AG04450 (cell line): Measurements from ENCODE around the gene VTA1. TPM values are rescaled to one million over a fixed set of nuclear protein-coding genes. Genes with fewer than 3 reads are reported as not detected.
"Not testable (repeated sequence)": the region's sequence is repeated elsewhere in the genome, so short reads cannot be mapped to it uniquely, and the experiment has no call there.

Experiments
- CTCF ChIA-PET: fragments of 300-600, 350-600 bp; formaldehyde crosslinking; extraction: SDS; loops from one replicate; lab custom pipeline; 2022; ENCODE audit warnings: antibody characterized with exemption, inconsistent platforms; lab: Charles Lee
- POLR2A ChIA-PET: fragments of 350-600 bp; formaldehyde crosslinking; extraction: SDS; loops from one replicate; lab custom pipeline; 2021; ENCODE audit warnings: antibody characterized with exemption, inconsistent platforms; lab: Yijun Ruan, JAX
- DNase-seq: peaks from one replicate; pipeline ENCODE4 v3.0.0-alpha.2; 2011; ENCODE audit warnings: low read depth, low spot score
- H3K27ac ChIP-seq: one replicate; pipeline ENCODE4 v1.5.1; 2012; ENCODE audit warnings: low read depth, low read length, control low read depth
- H3K27me3 ChIP-seq: one replicate; pipeline ENCODE4 v1.6.0; 2012; ENCODE audit warnings: low read length; ENCODE audit not compliant: control insufficient read depth, insufficient read depth
- H3K4me3 ChIP-seq: 2 replicates; pipeline ENCODE4 v1.5.1; 2011; ENCODE audit warnings: mild to moderate bottlenecking, low read depth, low read length, control low read depth
- H3K9me3 ChIP-seq: 2 replicates; pipeline ENCODE4 v1.5.1; 2012; ENCODE audit warnings: low read length; ENCODE audit not compliant: control insufficient read depth, insufficient read depth
- polyA plus RNA-seq: library from polyadenylated mRNA; depleted of rRNA; stranded (reverse); fragments of >200 nt; gene quantifications from 2 replicates; pipeline ENCODE4 v1.2.3, GENCODE V29; 2011
- TF ChIP-seq, protein P1 (sequence below): IDR thresholded peaks from 2 replicates; pipeline ENCODE4 v1.5.1; 2011; ENCODE audit warnings: low read depth, low read length, control low read depth, inconsistent platforms

The VTA1 gene
- polyA plus RNA-seq, 1 experiment: 103 TPM

DNA sequence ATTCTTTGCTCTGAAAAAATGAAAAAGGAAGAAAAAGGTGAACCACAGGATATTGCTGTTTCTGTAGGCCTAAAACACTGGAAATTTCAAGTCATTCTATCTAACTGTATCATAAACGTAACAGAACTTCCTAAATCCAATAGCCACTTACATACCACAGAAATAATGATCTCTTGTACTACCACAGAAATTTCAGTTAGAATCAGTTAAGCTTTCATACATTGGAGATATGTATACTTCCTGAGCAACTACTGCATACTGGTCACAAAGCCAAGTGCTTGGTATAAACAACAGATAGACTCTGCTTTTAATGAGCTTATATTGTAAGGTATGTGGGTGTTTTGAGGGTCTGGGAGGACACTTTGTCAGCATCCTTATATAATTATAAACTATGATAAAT lies 38.6 kb downstream of the VTA1 start:
- TF ChIP-seq, protein P1, sequence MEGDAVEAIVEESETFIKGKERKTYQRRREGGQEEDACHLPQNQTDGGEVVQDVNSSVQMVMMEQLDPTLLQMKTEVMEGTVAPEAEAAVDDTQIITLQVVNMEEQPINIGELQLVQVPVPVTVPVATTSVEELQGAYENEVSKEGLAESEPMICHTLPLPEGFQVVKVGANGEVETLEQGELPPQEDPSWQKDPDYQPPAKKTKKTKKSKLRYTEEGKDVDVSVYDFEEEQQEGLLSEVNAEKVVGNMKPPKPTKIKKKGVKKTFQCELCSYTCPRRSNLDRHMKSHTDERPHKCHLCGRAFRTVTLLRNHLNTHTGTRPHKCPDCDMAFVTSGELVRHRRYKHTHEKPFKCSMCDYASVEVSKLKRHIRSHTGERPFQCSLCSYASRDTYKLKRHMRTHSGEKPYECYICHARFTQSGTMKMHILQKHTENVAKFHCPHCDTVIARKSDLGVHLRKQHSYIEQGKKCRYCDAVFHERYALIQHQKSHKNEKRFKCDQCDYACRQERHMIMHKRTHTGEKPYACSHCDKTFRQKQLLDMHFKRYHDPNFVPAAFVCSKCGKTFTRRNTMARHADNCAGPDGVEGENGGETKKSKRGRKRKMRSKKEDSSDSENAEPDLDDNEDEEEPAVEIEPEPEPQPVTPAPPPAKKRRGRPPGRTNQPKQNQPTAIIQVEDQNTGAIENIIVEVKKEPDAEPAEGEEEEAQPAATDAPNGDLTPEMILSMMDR: no peak
- Histone ChIP-seq H3K9me3 (no peaks in the 10 kb centered on the region), H3K27me3 (no peaks in the 10 kb centered on the region), H3K4me3 (no peak overlapping the region), H3K27ac (no peak overlapping the region)
- ChIA-PET CTCF (interaction anchor here (0.8 to 2.2 kb wide), 3 partner anchors 22 to 202 kb away, joined by 3 to 12 read pairs (median 5); no protein-coding TSS in a partner anchor), POLR2A (no interaction called here)
- DNase-seq: no peak

DNA sequence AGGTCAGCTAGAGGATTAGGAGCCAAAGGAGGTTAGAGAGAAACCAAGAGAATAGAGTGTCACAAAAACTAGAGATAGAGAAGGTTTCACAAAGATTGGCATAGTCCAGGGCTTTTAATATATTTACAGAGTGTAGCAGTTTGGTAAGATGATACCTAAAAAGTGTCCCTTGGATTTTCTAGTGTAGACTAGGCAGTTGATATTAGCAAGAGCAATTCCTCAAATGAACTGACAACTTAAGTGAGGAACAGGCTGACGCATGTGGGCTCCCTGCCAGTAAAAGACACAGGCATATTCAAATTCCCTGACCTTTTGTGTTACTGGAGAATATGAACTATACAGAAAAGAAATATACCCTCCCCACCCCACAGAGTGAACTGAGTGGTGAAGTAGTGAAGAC lies 40.1 kb downstream of the VTA1 start:
- H3K27me3 ChIP-seq: no peaks in the 10 kb centered on the region
- TF ChIP-seq, protein P1: no peak
- CTCF ChIA-PET: interaction anchor here (0.9 to 2.2 kb wide), 5 partner anchors 9 to 31 kb away, joined by 3 to 12 read pairs (median 3); no protein-coding TSS in a partner anchor
- POLR2A ChIA-PET: interaction anchor here (0.7 kb wide), 1 partner anchor 201 kb away, joined by 8 read pairs; no protein-coding TSS in a partner anchor
- DNase-seq: no peak
- H3K9me3 ChIP-seq: no peaks in the 10 kb centered on the region
- H3K27ac ChIP-seq: no peak overlapping the region
- no peak overlapping the region for H3K4me3 ChIP-seq

DNA sequence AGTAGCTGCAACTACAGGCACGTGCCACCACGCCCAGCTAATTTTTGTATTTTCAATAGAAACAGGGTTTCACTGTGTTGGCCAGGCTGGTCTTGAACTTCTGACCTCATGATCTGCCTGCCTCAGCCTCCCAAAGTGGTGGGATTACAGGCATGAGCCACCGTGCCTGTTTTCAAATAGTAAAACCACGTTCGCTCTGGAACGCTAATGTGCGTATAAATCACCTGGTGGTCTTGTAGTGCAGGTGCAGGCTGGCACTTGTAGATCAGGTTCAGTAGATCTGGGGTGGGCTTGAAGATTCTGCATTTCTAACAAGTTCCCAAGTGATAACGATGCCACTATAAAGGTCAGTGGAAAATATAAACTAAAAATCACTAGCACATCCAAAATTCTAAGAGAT lies 41.3 kb downstream of the VTA1 start:
- DNase-seq, POLR2A ChIA-PET, H3K27ac ChIP-seq, H3K9me3 ChIP-seq, H3K27me3 ChIP-seq, H3K4me3 ChIP-seq: not testable (repeated sequence)
- CTCF ChIA-PET: interaction anchor here (0.7 to 1.5 kb wide), 5 partner anchors 8 to 201 kb away, joined by 3 to 6 read pairs (median 4); no protein-coding TSS in a partner anchor
- TF ChIP-seq, protein P1: peak; percentile 33

DNA sequence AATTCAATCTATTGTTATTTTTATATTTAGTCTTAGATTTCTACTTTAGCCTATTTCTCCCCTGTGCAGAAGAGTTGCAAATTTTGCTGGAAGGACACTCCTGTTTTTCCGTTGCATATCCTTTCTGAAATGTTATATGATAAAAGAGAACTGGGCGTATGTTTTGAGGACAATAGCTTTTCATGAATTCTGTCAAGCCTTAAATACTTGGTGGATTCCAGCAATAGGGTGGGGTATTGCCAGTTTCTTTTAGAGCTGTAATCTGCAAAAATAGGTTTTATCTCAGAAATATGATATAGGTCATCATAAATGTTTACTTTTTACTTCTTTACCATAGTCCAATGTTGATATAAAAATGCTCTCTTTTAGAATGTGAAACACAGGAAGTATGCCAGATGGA lies 42.0 kb downstream of the VTA1 start:
- Histone ChIP-seq H3K4me3 (no peak overlapping the region), H3K9me3 (no peaks in the 10 kb centered on the region), H3K27ac (no peak overlapping the region), H3K27me3 (no peaks in the 10 kb centered on the region)
- POLR2A ChIA-PET: no interaction called here
- DNase-seq: no peak
- CTCF ChIA-PET: interaction anchor here (1.0 to 1.4 kb wide), 2 partner anchors 19 to 200 kb away, joined by 3 to 6 read pairs; no protein-coding TSS in a partner anchor
- TF ChIP-seq, protein P1: no peak

DNA sequence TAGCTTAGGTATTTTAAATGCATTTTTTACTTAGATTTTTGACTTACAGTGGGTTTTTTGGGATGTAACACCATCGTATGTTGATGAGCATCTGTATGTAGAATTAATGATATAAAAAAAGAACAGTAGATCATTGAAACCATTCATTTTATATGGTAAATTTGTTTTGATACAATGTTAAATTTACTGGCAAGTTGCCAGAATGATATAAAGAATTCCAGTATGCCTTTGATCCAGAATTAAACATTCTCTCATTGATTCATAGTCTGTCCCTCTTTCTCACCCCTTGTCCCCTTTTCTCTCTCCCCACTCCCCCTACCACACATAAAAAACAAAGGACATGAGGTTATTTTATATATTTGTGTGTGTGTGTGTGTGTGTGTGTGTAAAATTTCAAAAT lies 45.3 kb downstream of the VTA1 start:
- ChIA-PET CTCF (interaction anchor here (0.5 kb wide), 1 partner anchor 16 kb away, joined by 3 read pairs; no protein-coding TSS in a partner anchor), POLR2A (no interaction called here)
- no peak overlapping the region for H3K27ac ChIP-seq
- H3K27me3 ChIP-seq: no peaks in the 10 kb centered on the region
- H3K4me3 ChIP-seq: no peak overlapping the region
- no peaks in the 10 kb centered on the region for H3K9me3 ChIP-seq
- DNase-seq: no peak
- TF ChIP-seq, protein P1: no peak
